GM12878 (cell line): ENCODE results near the gene RIC3. TPM values are rescaled to one million over a fixed set of nuclear protein-coding genes. Genes with fewer than 3 reads are reported as not detected.

Source experiments
- E2F4 ChIP-seq: IDR thresholded peaks from 2 replicates; pipeline ENCODE4 v1.6.1; 2012; ENCODE audit warnings: low read depth, low read length, improper control_type of control experiment
- HCFC1 ChIP-seq: fragments of 150-350 bp; IDR thresholded peaks from 2 replicates; pipeline ENCODE4 v1.6.1; 2014; ENCODE audit warnings: low read length
- KAT2A ChIP-seq: conservative IDR thresholded peaks from 2 replicates; pipeline ENCODE4 v1.6.1; 2011; ENCODE audit warnings: low read depth, low read length; ENCODE audit not compliant: control insufficient read depth
- KLF5 ChIP-seq: fragments of 450-650 bp; IDR thresholded peaks from 2 replicates; pipeline ENCODE4 v1.6.1; 2014; ENCODE audit warnings: mild to moderate bottlenecking; ENCODE audit not compliant: partially characterized antibody
- MAX ChIP-seq: IDR thresholded peaks from 2 replicates; pipeline ENCODE4 v1.6.1; 2012; ENCODE audit warnings: low read depth, low read length, improper control_type of control experiment
- RB1 ChIP-seq: fragments of 450-650 bp; formaldehyde crosslinking; IDR thresholded peaks from 2 replicates; pipeline ENCODE4 v1.6.1; 2017; ENCODE audit warnings: mild to moderate bottlenecking, borderline replicate concordance
- REST ChIP-seq: IDR thresholded peaks from 2 replicates; pipeline ENCODE4 v1.6.1; 2012; ENCODE audit warnings: mild to moderate bottlenecking, low read depth, low read length
- SMC3 ChIP-seq: IDR thresholded peaks from 2 replicates; pipeline ENCODE4 v1.6.1; 2011; ENCODE audit warnings: low read length, improper control_type of control experiment, borderline replicate concordance
- polyA plus RNA-seq, 11 experiments: library from polyadenylated mRNA; depleted of rRNA in 4 of 11; unstranded in 6 of 11; stranded (reverse) in 5 of 11; fragments of >200 nt; fragmentation: Nextera tagmentation in 4 of 11; fragmentation: Illumina TruSeq in 1 of 11; extraction: Ambion mirVana in 4 of 11; extraction: Trizol in 1 of 11; gene quantifications; 1 replicate in 1 of 11; 2 replicates in 10 of 11; pipeline versions ENCODE4 v1.2.1 to v1.2.3, GENCODE V29; 2011 to 2016; ENCODE audit warnings: inconsistent platforms in 2 of 11, missing spikeins in 2 of 11, low read depth in 1 of 11
- total RNA-seq, 4 experiments: library from RNA; depleted of rRNA in 3 of 4; stranded (reverse); fragments of >200 nt in 3 of 4; fragmentation: Illumina TruSeq in 1 of 4; extraction: Trizol in 1 of 4; gene quantifications; 2 replicates each; pipeline versions ENCODE4 v1.2.1 to v1.2.3, GENCODE V29; 2013 to 2021

The RIC3 gene
- total and polyA plus RNA-seq, 10 of the 15 experiments (the other 5 are each of a cell fraction or from before 2014, with no cell fraction given), result 0.90 to 8.9 (median 2.2) TPM

GRCh38 chr11:8192016-8192895, 23.4 kb upstream of the RIC3 start (continued):
- TF ChIP-seq E2F4 (no peak), KLF5 (no peak), REST (no peak), SMC3 (peak; percentile 83), MAX (no peak), HCFC1 (no peak), KAT2A (no peak), RB1 (no peak)
